Fibroblast of villous mesenchyme (primary cell): Measurements from ENCODE around the gene GPC6. TPM values are rescaled to one million over a fixed set of nuclear protein-coding genes. Genes with fewer than 3 reads are reported as not detected.

Experiments
- DNase-seq: peaks from one replicate; pipeline ENCODE4 v3.0.0-alpha.2; 2010; ENCODE audit warnings: low read depth
- H3K4me3 ChIP-seq: 2 replicates; pipeline ENCODE4 v1.5.1; 2011; ENCODE audit warnings: low read depth, mild to moderate bottlenecking, low read length
- total RNA-seq: library from RNA; depleted of rRNA; stranded (reverse); fragments of >200 nt; gene quantifications from 2 replicates; pipeline ENCODE4 v1.2.3, GENCODE V29; 2012
- TF ChIP-seq, protein P1 (sequence below): IDR thresholded peaks from 2 replicates; pipeline ENCODE4 v1.5.1; 2012; ENCODE audit warnings: low read depth, mild to moderate bottlenecking, low read length; ENCODE audit not compliant: insufficient read depth

GPC6 gene
- total RNA-seq, 1 donor, result 6.0 TPM

DNA sequence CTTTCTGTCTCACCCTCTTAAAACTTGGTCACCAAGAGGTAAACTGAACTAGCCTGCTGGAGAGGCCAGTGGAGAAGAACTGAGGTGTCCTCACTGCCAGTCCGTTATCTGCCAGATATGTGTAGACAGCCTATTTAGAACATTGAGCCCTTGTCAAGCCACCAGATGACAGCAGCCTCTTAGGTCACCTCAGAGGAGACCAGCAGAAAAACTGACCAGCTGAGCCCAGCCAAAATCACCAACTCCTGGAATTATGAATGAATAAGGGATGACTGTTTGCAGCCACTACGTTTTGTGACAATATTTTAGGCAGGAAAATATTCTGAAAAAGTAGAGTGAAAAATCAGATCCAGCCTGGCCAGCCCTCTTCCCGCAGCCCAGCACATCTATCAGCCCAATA lies 739.0 kb downstream of the GPC6 start:
- DNase-seq, result no peak
- no peak overlapping the region for H3K4me3 ChIP-seq
- TF ChIP-seq, protein P1, sequence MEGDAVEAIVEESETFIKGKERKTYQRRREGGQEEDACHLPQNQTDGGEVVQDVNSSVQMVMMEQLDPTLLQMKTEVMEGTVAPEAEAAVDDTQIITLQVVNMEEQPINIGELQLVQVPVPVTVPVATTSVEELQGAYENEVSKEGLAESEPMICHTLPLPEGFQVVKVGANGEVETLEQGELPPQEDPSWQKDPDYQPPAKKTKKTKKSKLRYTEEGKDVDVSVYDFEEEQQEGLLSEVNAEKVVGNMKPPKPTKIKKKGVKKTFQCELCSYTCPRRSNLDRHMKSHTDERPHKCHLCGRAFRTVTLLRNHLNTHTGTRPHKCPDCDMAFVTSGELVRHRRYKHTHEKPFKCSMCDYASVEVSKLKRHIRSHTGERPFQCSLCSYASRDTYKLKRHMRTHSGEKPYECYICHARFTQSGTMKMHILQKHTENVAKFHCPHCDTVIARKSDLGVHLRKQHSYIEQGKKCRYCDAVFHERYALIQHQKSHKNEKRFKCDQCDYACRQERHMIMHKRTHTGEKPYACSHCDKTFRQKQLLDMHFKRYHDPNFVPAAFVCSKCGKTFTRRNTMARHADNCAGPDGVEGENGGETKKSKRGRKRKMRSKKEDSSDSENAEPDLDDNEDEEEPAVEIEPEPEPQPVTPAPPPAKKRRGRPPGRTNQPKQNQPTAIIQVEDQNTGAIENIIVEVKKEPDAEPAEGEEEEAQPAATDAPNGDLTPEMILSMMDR, result no peak

DNA sequence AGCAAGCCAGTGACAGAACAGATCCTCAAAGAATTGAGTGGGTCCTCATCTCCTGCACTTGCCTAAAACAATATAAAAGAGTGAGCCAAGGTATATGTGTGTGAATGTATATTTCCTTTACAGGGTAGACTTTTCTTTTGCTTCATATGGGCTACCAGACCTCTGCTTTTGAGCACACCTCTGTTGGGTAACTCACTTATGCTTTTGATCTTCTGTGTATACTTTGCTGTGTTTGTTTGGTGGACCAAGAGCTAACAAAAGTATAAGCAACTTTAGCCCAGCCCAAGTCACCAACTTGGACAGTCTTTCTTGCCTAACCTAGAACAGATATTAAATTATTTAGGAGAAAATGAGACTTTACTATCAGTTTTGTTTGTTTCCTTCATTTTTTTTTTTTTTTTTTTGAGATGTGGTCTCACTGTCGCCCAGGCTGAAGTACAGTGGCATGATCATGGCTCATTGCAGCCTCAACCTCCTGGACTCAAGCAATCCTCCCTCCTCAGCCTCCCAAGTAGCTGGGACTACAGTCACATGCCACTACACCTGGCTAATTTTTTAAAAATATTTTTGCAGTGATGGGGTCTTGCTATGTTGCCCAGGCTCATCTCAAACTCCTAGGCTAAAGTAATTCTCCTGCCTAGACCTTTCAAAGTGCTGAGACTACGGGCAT lies 739.8 kb downstream of the GPC6 start:
- H3K4me3 ChIP-seq, result no peak overlapping the region
- TF ChIP-seq, protein P1, result no peak

DNA sequence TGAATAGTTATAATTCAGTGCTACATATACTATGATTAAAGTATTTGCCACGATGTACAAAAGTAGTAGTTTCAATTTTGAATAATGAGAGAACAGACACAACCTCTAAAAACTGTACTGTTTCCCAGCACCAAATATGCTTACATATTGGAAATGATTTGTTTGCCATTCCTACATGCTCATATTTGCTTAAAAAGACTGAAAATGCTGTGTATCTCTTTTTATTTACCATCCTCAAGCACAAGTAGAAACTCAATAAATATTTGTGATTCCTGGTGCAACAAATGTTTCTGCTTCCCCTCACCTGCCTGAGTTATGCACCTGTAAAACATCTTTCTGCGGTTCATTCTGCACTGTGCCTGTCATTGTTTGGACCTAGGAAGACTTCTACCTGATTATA lies 740.7 kb downstream of the GPC6 start:
- no peak for DNase-seq
- TF ChIP-seq, protein P1, result no peak
- H3K4me3 ChIP-seq, result no peak overlapping the region

More for the DNA sequence above, 739.8 kb downstream of the GPC6 start:
- no peak for DNase-seq

DNA sequence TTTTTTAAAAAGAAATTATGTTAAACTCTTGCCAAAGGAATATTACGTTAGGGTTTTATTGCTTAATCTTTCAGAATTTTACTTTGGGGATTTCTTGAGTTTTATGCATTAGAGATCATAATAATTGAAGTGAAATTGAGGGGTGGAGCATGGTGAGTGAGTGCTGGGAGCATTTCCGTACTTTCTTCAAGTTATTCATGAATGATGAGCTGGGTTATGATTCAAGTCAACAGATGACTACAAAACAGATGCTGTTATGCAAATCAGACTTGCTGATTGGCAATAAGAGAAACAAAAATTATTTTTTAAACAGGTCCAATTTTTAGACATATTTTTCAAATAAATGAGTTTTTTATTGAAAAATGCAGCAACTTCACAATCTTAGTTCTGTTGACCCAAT lies 748.6 kb downstream of the GPC6 start:
- no peak for DNase-seq

DNA sequence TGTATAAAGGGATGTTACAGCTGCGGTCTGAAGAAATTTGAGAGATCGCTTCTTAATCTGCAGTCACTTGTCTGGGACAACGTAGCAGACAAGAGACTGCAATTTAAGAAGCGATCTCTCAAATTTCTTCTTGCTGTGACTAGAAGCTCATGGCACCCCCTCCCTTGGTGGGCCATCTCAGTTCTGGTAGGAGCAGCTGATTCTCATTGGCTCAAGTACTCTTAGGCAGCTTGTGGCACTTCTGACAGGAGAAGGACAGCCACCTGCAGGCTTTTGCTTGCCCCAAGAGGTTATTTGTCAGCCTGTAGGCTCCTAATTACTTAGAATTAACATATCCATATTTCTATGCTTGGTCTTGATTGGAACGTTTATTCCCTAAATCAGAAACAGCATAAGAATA lies 749.9 kb downstream of the GPC6 start:
- no peak for DNase-seq
- TF ChIP-seq, protein P1, result no peak

More for the DNA sequence above, 748.6 kb downstream of the GPC6 start:
- no peak overlapping the region for H3K4me3 ChIP-seq
- TF ChIP-seq, protein P1, result no peak

DNA sequence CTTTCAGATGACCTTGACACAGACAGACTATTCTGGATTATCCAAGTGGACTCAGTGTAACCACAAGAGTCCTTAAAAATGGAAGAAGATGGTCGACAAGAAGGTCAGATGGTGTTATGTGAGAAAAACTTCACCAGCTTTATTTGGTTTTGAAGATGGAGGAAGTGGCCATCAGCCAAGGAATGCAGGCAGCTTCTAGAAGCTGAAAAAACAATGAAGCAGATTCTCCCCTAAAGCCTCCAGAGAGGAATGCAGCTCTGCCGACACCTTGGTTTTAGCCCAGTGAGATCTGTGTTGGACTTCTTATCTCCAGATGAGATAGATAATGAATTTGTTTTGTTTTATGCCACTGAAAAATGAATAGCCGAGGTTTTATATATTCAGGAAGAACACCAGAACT lies 751.4 kb downstream of the GPC6 start:
- H3K4me3 ChIP-seq, result no peak overlapping the region
- no peak for DNase-seq
- TF ChIP-seq, protein P1, result no peak

More for the DNA sequence above, 749.9 kb downstream of the GPC6 start:
- H3K4me3 ChIP-seq, result no peak overlapping the region
